GM12878 (cell line): ENCODE data around the gene TEX51.

Experiments
- CTCF ChIP-seq, 3 experiments: IDR thresholded peaks in 2 of 3; conservative IDR thresholded peaks in 1 of 3; 2 replicates each; pipeline ENCODE4 v1.5.1; 2011; ENCODE audit warnings: low read depth in 3 of 3, low read length in 3 of 3, mild to moderate bottlenecking in 3 of 3, control low read depth in 2 of 3, moderate library complexity in 2 of 3, inconsistent platforms in 1 of 3, mixed read lengths in 1 of 3; ENCODE audit not compliant: control insufficient read depth in 2 of 3, insufficient read depth in 1 of 3; ENCODE audit errors: extremely low read depth in 1 of 3
- EGR1 ChIP-seq, 2 experiments: IDR thresholded peaks; 1 replicate in 1 of 2; 2 replicates in 1 of 2; pipeline ENCODE4 v1.6.1; 2011 to 2012; ENCODE audit warnings: low read depth in 2 of 2, low read length in 2 of 2, borderline replicate concordance in 1 of 2, mild to moderate bottlenecking in 1 of 2, moderate library complexity in 1 of 2
- EZH2 ChIP-seq: IDR thresholded peaks from 2 replicates; pipeline ENCODE4 v1.6.1; 2012; ENCODE audit warnings: low read depth, mild to moderate bottlenecking, control low read depth, inconsistent platforms, low read length, borderline replicate concordance; ENCODE audit not compliant: control insufficient read depth
- MAX ChIP-seq: IDR thresholded peaks from 2 replicates; pipeline ENCODE4 v1.6.1; 2012; ENCODE audit warnings: low read depth, low read length, improper control_type of control experiment
- NR2C2 ChIP-seq: IDR thresholded peaks from 2 replicates; pipeline ENCODE4 v1.6.1; 2011; ENCODE audit warnings: borderline replicate concordance, low read depth; ENCODE audit not compliant: control insufficient read depth, insufficient read length
- POLR2A ChIP-seq: IDR thresholded peaks from 2 replicates; pipeline ENCODE4 v1.6.1; 2011; ENCODE audit warnings: low read depth, mild to moderate bottlenecking, low read length
- POLR2AphosphoS5 ChIP-seq: IDR thresholded peaks from 2 replicates; pipeline ENCODE4 v1.6.1; 2011; ENCODE audit warnings: mild to moderate bottlenecking, low read length, inconsistent platforms
- RELA ChIP-seq: fragments of 450-650 bp; IDR thresholded peaks from 2 replicates; pipeline ENCODE4 v1.8.0; 2014; ENCODE audit warnings: borderline replicate concordance; ENCODE audit not compliant: partially characterized antibody
- SMC3 ChIP-seq: IDR thresholded peaks from 2 replicates; pipeline ENCODE4 v1.6.1; 2011; ENCODE audit warnings: low read length, improper control_type of control experiment, borderline replicate concordance
- TARDBP ChIP-seq: IDR thresholded peaks from 2 replicates; pipeline ENCODE4 v1.6.1; 2016; ENCODE audit warnings: borderline replicate concordance
- TF ChIP-seq, protein P1 (sequence below): fragments of 450-650 bp; IDR thresholded peaks from 2 replicates; pipeline ENCODE4 v1.6.1; 2017; ENCODE audit warnings: mild to moderate bottlenecking

DNA sequence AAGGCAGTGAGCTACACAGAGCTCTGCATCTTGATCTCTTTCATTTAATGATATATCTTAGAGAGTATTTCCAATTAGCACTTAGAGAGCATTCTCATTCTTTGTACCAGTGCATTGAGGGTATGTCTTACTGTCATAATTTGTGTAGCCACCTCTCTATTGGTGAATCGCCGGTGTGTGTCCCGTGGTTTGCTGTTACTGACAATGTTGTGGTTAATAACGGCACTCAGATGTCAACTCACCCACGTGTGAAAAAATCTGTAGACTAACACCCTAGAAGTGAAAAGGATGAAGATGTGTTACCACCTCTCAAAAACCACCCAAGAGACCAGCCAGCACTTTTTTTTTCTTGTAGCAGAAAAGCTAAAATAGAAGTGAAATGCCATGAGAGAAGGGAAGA lies 37.1 kb downstream of the TEX51 start:
- TF ChIP-seq RELA = no peak
- TF ChIP-seq CTCF (IDR thresholded peaks at IDR 0.05 in 2 of 3, conservative IDR thresholded peaks at IDR 0.05 in 1 of 3; ENCODE audit: control insufficient read depth in 2 of 3, extremely low read depth in 1 of 3, insufficient read depth in 1 of 3, low read depth in 3 of 3, low read length in 3 of 3) = no peak
- no peak for TF ChIP-seq TARDBP
- no peak for TF ChIP-seq POLR2AphosphoS5
- no peak for TF ChIP-seq NR2C2
- no peak for TF ChIP-seq EZH2
- no peak for TF ChIP-seq POLR2A
- TF ChIP-seq SMC3 = no peak
- TF ChIP-seq, protein P1, sequence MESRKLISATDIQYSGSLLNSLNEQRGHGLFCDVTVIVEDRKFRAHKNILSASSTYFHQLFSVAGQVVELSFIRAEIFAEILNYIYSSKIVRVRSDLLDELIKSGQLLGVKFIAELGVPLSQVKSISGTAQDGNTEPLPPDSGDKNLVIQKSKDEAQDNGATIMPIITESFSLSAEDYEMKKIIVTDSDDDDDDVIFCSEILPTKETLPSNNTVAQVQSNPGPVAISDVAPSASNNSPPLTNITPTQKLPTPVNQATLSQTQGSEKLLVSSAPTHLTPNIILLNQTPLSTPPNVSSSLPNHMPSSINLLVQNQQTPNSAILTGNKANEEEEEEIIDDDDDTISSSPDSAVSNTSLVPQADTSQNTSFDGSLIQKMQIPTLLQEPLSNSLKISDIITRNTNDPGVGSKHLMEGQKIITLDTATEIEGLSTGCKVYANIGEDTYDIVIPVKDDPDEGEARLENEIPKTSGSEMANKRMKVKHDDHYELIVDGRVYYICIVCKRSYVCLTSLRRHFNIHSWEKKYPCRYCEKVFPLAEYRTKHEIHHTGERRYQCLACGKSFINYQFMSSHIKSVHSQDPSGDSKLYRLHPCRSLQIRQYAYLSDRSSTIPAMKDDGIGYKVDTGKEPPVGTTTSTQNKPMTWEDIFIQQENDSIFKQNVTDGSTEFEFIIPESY = no peak
- TF ChIP-seq MAX = no peak
- no peak for TF ChIP-seq EGR1 (IDR thresholded peaks at IDR 0.05; ENCODE audit: borderline replicate concordance in 1 of 2, low read depth in 2 of 2, low read length in 2 of 2)
